Sigmoid colon (tissue), 4 donors: ENCODE data around the gene FIGLA.

Experiments
- EP300 ChIP-seq, 4 donors: sonication (generic); formaldehyde crosslinking; IDR thresholded peaks; one replicate each; pipeline ENCODE4 v1.6.1; 2017; ENCODE audit warnings: antibody characterized with exemption in 4 of 4
- POLR2AphosphoS5 ChIP-seq, 4 donors: sonication (generic); formaldehyde crosslinking; IDR thresholded peaks; one replicate each; pipeline ENCODE4 v1.6.1; 2017; ENCODE audit warnings: antibody characterized with exemption in 4 of 4
- TF ChIP-seq, protein P1 (sequence below), 4 experiments: fragments of 450-650 bp in 3 of 4; fragments of 200-600 bp in 1 of 4; IDR thresholded peaks; one replicate each; pipeline ENCODE4 v1.5.1; 2016 to 2019; ENCODE audit warnings: antibody characterized with exemption in 4 of 4, mild to moderate bottlenecking in 3 of 4, moderate library complexity in 2 of 4

- TF ChIP-seq, protein P1, sequence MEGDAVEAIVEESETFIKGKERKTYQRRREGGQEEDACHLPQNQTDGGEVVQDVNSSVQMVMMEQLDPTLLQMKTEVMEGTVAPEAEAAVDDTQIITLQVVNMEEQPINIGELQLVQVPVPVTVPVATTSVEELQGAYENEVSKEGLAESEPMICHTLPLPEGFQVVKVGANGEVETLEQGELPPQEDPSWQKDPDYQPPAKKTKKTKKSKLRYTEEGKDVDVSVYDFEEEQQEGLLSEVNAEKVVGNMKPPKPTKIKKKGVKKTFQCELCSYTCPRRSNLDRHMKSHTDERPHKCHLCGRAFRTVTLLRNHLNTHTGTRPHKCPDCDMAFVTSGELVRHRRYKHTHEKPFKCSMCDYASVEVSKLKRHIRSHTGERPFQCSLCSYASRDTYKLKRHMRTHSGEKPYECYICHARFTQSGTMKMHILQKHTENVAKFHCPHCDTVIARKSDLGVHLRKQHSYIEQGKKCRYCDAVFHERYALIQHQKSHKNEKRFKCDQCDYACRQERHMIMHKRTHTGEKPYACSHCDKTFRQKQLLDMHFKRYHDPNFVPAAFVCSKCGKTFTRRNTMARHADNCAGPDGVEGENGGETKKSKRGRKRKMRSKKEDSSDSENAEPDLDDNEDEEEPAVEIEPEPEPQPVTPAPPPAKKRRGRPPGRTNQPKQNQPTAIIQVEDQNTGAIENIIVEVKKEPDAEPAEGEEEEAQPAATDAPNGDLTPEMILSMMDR (IDR thresholded peaks at IDR 0.05) = no peak
- TF ChIP-seq EP300 (IDR thresholded peaks at IDR 0.05) (no peak), POLR2AphosphoS5 (IDR thresholded peaks at IDR 0.05) (no peak)
Measured at GRCh38 chr2:70826696-70827350, 36.4 kb upstream of the FIGLA start.
